ENCODE data around the gene CEP162.
"Not testable (repeated sequence)": the region's sequence is repeated elsewhere in the genome, so short reads cannot be mapped to it uniquely, and the experiment has no call there.

DNA sequence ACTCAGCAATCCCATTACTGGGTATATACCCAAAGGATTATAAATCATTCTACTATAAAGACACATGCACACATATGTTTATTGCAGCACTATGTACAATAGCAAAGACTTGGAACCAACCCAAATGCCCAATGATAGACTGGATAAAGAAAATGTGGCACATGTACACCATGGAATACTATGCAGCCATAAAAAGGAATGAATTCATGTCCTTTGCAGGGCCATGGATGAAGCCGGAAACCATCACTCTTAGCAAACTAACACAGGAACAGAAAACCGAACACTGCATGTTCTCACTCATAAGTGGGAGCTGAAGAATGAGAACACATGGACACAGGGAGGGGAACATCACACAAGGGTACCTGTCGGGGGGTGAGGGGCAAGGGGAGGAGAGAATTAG lies 63.1 kb downstream of the CEP162 start:
- TF ChIP-seq, protein P1, sequence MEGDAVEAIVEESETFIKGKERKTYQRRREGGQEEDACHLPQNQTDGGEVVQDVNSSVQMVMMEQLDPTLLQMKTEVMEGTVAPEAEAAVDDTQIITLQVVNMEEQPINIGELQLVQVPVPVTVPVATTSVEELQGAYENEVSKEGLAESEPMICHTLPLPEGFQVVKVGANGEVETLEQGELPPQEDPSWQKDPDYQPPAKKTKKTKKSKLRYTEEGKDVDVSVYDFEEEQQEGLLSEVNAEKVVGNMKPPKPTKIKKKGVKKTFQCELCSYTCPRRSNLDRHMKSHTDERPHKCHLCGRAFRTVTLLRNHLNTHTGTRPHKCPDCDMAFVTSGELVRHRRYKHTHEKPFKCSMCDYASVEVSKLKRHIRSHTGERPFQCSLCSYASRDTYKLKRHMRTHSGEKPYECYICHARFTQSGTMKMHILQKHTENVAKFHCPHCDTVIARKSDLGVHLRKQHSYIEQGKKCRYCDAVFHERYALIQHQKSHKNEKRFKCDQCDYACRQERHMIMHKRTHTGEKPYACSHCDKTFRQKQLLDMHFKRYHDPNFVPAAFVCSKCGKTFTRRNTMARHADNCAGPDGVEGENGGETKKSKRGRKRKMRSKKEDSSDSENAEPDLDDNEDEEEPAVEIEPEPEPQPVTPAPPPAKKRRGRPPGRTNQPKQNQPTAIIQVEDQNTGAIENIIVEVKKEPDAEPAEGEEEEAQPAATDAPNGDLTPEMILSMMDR (IDR thresholded peaks at IDR 0.05), result not testable (repeated sequence)
- TF ChIP-seq ZFX (IDR thresholded peaks at IDR 0.05; ENCODE audit: borderline replicate concordance), result not testable (repeated sequence)

Data from 22Rv1 (cell line).